Ovary (tissue), 3 donors: ENCODE measurements around the gene PEA15.

Source experiments
- CTCF ChIP-seq, 3 donors: fragments of 450-650 bp in 2 of 3; fragments of 200-600 bp in 1 of 3; IDR thresholded peaks; one replicate each; pipeline versions ENCODE4 v1.5.1 to v1.8.0; 2016 to 2022; ENCODE audit warnings: antibody characterized with exemption in 3 of 3, mild to moderate bottlenecking in 1 of 3
- EP300 ChIP-seq: sonication (generic); formaldehyde crosslinking; IDR thresholded peaks from one replicate; pipeline ENCODE4 v1.6.1; 2017; ENCODE audit warnings: antibody characterized with exemption
- POLR2A ChIP-seq: fragments of 450-650 bp; IDR thresholded peaks from one replicate; pipeline ENCODE4 v1.6.1; 2017; ENCODE audit warnings: antibody characterized with exemption, mild to moderate bottlenecking, moderate library complexity
- donor health status: DM: no; HTN: no; CAD: no.

GRCh38 chr1:160204526-160205241, 500 bp upstream of the PEA15 start:
- TF ChIP-seq CTCF (IDR thresholded peaks at IDR 0.05) (no peak), POLR2A (no peak), EP300 (no peak)
